ENCODE results near the gene PRKCE. TPM values are rescaled to one million over a fixed set of nuclear protein-coding genes. Genes with fewer than 3 reads are reported as not detected.

PRKCE gene
- total and polyA plus RNA-seq, 4 donors = 2.5 to 38.6 (median 5.8) TPM

GRCh38 chr2:46229134-46230063 lies 577.9 kb downstream of the PRKCE start:
- TF ChIP-seq HNF4G (IDR thresholded peaks at IDR 0.05) (no peak), FOXA2 (IDR thresholded peaks at IDR 0.05) (no peak), REST (IDR thresholded peaks at IDR 0.05) (no peak), RXRA (IDR thresholded peaks at IDR 0.05) (peak; percentile 39 to 44), JUND (IDR thresholded peaks at IDR 0.05) (peak; percentile 44 to 64), RAD21 (IDR thresholded peaks at IDR 0.05) (peak in 1 of 2 donors; percentile 41), FOXA1 (IDR thresholded peaks at IDR 0.05) (no peak), ATF3 (IDR thresholded peaks at IDR 0.05) (peak; percentile 37), CTCF (IDR thresholded peaks at IDR 0.05; ENCODE audit: low read depth, low read length, missing input control) (no peak), EGR1 (IDR thresholded peaks at IDR 0.05; ENCODE audit: low read depth in 2 of 2) (no peak), YY1 (IDR thresholded peaks at IDR 0.05) (peak; percentile 56), NR2F2 (IDR thresholded peaks at IDR 0.05) (no peak), HNF4A (conservative IDR thresholded peaks at IDR 0.05) (peak; percentile 11 to 24), TAF1 (conservative IDR thresholded peaks at IDR 0.05) (no peak), SP1 (IDR thresholded peaks at IDR 0.05) (peak; percentile 71)
- TF ChIP-seq, protein P1, sequence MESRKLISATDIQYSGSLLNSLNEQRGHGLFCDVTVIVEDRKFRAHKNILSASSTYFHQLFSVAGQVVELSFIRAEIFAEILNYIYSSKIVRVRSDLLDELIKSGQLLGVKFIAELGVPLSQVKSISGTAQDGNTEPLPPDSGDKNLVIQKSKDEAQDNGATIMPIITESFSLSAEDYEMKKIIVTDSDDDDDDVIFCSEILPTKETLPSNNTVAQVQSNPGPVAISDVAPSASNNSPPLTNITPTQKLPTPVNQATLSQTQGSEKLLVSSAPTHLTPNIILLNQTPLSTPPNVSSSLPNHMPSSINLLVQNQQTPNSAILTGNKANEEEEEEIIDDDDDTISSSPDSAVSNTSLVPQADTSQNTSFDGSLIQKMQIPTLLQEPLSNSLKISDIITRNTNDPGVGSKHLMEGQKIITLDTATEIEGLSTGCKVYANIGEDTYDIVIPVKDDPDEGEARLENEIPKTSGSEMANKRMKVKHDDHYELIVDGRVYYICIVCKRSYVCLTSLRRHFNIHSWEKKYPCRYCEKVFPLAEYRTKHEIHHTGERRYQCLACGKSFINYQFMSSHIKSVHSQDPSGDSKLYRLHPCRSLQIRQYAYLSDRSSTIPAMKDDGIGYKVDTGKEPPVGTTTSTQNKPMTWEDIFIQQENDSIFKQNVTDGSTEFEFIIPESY (IDR thresholded peaks at IDR 0.05) = no peak
- TF ChIP-seq, protein P2, sequence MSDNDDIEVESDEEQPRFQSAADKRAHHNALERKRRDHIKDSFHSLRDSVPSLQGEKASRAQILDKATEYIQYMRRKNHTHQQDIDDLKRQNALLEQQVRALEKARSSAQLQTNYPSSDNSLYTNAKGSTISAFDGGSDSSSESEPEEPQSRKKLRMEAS (IDR thresholded peaks at IDR 0.05) = no peak
- Histone ChIP-seq H3K36me3 (ENCODE audit: control insufficient read depth in 4 of 4, insufficient read depth in 3 of 4, low read depth in 1 of 4, low read length in 3 of 4) (no peaks in the 10 kb centered on the region), H3K4me3 (ENCODE audit: low read depth in 1 of 3, low read length in 3 of 3) (no peak overlapping the region), H3K4me1 (ENCODE audit: control insufficient read depth in 4 of 4, insufficient read depth in 4 of 4, low read length in 3 of 4) (peaks cover 0 to 18% (median 16%) of the 10 kb centered on the region in 4 donors), H3K27me3 (ENCODE audit: control insufficient read depth in 4 of 4, insufficient read depth in 4 of 4, low read length in 3 of 4) (no peaks in the 10 kb centered on the region), H3K9me3 (ENCODE audit: control insufficient read depth in 4 of 4, low read length in 3 of 4) (no peaks in the 10 kb centered on the region), H3K9ac (ENCODE audit: low read depth in 1 of 2, low read length in 2 of 2) (peak overlapping the region in 1 of 2 donors; percentile 39), H3K27ac (ENCODE audit: low read depth in 1 of 2, low read length in 2 of 2) (peak overlapping the region; percentile 63 to 89)
- WGBS = 63% methylated on average over 11 of the region's 11 CpGs
- no peak for DNase-seq (ENCODE audit: low spot score)

Measured in liver (tissue), 9 donors.